K562 (cell line): ENCODE data around the gene SRSF1. TPM values are rescaled to one million over a fixed set of nuclear protein-coding genes. Genes with fewer than 3 reads are reported as not detected.

ENCODE experiments used
- BCLAF1 ChIP-seq, 2 experiments: fragments of 450-650 bp in 1 of 2; IDR thresholded peaks; 2 replicates each; pipeline ENCODE4 v1.6.1; 2011 to 2017; ENCODE audit warnings: low read depth in 2 of 2, antibody characterized with exemption in 1 of 2, borderline replicate concordance in 1 of 2, low read length in 1 of 2, mild to moderate bottlenecking in 1 of 2, mixed read lengths in 1 of 2; ENCODE audit not compliant: control insufficient read depth in 1 of 2
- CHCHD3 ChIP-seq: fragments of 250-450 bp; sonication (Bioruptor Pico); IDR thresholded peaks from 2 replicates; pipeline ENCODE4 v2.1.2; 2022; ENCODE audit warnings: mild to moderate bottlenecking
- MCM5 ChIP-seq: fragments of 450-650 bp; IDR thresholded peaks from 2 replicates; pipeline ENCODE4 v1.6.1; 2016; ENCODE audit warnings: low read depth
- PRPF4 ChIP-seq: fragments of 200-400 bp; formaldehyde crosslinking; IDR thresholded peaks from one replicate; pipeline ENCODE4 v1.6.1; 2017; ENCODE audit warnings: low read length, low read depth, mild to moderate bottlenecking; ENCODE audit not compliant: insufficient read depth, poor library complexity, severe bottlenecking
- TFAP4 ChIP-seq: sonication (generic); formaldehyde crosslinking; IDR thresholded peaks from 2 replicates; pipeline ENCODE4 v1.8.0; 2022; ENCODE audit warnings: missing genetic modification reagents, mild to moderate bottlenecking, moderate library complexity, borderline replicate concordance
- ZNF518B ChIP-seq: fragments of 250-450 bp; sonication (Bioruptor Pico); IDR thresholded peaks from 2 replicates; pipeline ENCODE4 v1.5.0; 2021; ENCODE audit warnings: mild to moderate bottlenecking, moderate library complexity
- ZNF609 ChIP-seq: sonication (generic); formaldehyde crosslinking; IDR thresholded peaks from 2 replicates; pipeline ENCODE4 v1.8.1; 2023; ENCODE audit warnings: missing genetic modification reagents, mild to moderate bottlenecking, borderline replicate concordance
- polyA plus RNA-seq, 8 experiments: library from polyadenylated mRNA; depleted of rRNA in 4 of 8; stranded (reverse) in 5 of 8; unstranded in 3 of 8; fragments of >200 nt; fragmentation: Nextera tagmentation in 2 of 8; fragmentation: Illumina TruSeq in 1 of 8; extraction: Ambion mirVana in 2 of 8; extraction: Trizol in 1 of 8; gene quantifications; 2 replicates each; pipeline versions ENCODE4 v1.2.1 to v1.2.3, GENCODE V29; 2011 to 2014; ENCODE audit warnings: inconsistent platforms in 1 of 8, missing spikeins in 1 of 8
- total RNA-seq, 7 experiments: library from RNA; depleted of rRNA in 6 of 7; stranded (reverse); fragments of >200 nt in 6 of 7; fragmentation: Illumina TruSeq in 2 of 7; extraction: Trizol in 2 of 7; gene quantifications; 2 replicates each; pipeline versions ENCODE4 v1.2.1 to v1.2.3, GENCODE V29; 2011 to 2021; ENCODE audit warnings: low replicate concordance in 1 of 7

The SRSF1 gene
- total and polyA plus RNA-seq, 9 of the 15 experiments (the other 6 are each of a cell fraction or from before 2014, with no cell fraction given): 77.8 to 559 (median 442) TPM

- TF ChIP-seq ZNF518B (CRISPR knock-in tag) (no peak), TFAP4 (CRISPR knock-in tag) (peak; percentile 55; the same call in 1 of the 2 replicates), CHCHD3 (CRISPR knock-in tag) (no peak), MCM5 (no peak), BCLAF1 (IDR thresholded peaks at IDR 0.05; ENCODE audit: borderline replicate concordance in 1 of 2, control insufficient read depth in 1 of 2, low read depth in 2 of 2, low read length in 1 of 2) (no peak), ZNF609 (CRISPR knock-in tag) (no peak), PRPF4 (peak; percentile 56)
These were observed 19.3 kb downstream of the SRSF1 start, which contains the start of gene VEZF1 (continued) for GRCh38 chr17:57987581-57988300.
